ENCODE data around the gene B4GALT3.

B4GALT3 gene

DNA sequence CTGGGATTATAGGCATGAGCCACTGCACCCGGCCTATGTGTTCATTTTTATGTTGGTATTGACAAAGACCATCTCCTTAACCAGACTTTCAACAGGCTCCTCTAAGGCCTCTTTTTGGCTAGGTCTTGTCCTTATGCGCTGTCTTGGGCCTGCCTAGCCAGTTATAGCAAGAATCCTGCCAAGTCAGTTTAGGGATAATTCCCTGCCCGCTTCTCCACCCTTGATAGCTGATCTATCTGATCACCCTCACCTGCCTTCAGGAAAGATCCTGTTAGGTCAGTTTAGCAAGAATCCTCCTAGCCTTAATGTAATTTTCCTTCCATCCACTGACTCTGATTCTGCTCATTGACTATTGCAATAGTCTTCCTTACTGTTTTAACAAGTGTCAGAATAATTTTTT is 2.4 kb upstream of the B4GALT3 start:
- CTCF ChIA-PET = interaction anchor here (0.8 to 5.5 kb wide), 4 partner anchors 13 to 202 kb away, joined by 3 to 65 read pairs (median 8); partner anchors contain the start of gene PPOX
- POLR2A ChIA-PET = no interaction called here
- DNase-seq (ENCODE audit: extremely low spot score) = no peak
- TF ChIP-seq, protein P1, sequence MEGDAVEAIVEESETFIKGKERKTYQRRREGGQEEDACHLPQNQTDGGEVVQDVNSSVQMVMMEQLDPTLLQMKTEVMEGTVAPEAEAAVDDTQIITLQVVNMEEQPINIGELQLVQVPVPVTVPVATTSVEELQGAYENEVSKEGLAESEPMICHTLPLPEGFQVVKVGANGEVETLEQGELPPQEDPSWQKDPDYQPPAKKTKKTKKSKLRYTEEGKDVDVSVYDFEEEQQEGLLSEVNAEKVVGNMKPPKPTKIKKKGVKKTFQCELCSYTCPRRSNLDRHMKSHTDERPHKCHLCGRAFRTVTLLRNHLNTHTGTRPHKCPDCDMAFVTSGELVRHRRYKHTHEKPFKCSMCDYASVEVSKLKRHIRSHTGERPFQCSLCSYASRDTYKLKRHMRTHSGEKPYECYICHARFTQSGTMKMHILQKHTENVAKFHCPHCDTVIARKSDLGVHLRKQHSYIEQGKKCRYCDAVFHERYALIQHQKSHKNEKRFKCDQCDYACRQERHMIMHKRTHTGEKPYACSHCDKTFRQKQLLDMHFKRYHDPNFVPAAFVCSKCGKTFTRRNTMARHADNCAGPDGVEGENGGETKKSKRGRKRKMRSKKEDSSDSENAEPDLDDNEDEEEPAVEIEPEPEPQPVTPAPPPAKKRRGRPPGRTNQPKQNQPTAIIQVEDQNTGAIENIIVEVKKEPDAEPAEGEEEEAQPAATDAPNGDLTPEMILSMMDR (IDR thresholded peaks at IDR 0.05; ENCODE audit: control extremely low read depth, extremely low read depth, low read depth, missing control alignments) = no peak

DNA sequence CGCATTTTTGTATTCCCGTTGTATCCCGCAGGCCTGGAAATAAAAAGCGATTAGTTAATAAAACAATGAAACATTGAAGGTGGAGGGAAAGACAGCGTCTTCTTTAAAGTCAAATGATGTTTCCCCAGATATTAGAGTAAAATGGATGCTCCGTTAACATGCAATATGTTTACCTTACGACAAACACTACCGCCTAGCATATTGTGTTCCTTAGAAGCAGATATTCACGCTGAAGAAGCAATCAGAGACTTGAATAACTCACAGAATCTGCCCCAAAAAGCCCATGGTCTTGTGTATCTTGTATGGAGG is 583 bp upstream of the B4GALT3 start:
- TF ChIP-seq, protein P1 (IDR thresholded peaks at IDR 0.05; ENCODE audit: control extremely low read depth, extremely low read depth, low read depth, missing control alignments) = no peak
- POLR2A ChIA-PET = no interaction called here
- CTCF ChIA-PET = interaction anchor here (2.5 kb wide), 1 partner anchor 11 kb away, joined by 22 read pairs; the partner anchor contains the start of gene PPOX

DNA sequence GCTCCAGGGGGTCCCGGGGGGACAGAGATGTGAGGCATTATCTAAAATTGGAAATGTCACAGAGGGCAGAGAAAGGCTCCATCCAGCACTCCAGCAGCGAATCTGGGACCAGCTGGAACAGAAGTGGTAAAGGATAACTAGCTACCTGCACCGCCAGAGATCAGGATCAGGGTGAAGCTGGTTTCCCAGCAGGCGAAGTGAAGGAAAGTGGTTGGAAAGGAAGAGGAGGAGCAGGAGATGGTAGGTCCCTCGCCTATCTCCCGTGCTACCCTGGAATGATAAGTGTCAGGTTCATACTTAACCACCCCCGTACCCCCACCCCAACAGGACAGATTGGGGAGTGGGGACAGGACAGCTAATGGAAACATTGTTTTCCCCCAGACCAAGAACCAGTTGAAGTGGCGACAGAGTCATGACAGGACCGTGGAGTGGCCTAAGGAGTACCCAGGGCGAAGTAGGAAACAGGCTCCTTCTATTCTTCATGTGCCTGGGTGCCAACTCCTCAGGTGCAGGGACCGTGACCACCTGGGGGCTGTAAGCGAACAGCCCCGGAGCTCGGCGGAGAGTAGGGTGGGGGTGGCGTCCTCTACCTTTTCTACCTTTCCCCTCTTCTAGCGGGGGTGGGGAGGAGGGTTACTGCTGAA is 717 bp downstream of the B4GALT3 start:
- ChIA-PET CTCF (interaction anchor here (1.4 to 2.5 kb wide), 3 partner anchors 10 to 206 kb away, joined by 4 to 22 read pairs (median 7); partner anchors contain the start of gene PPOX), POLR2A (interaction anchor here (0.6 to 1.0 kb wide), 3 partner anchors 11 to 224 kb away, joined by 4 to 7 read pairs (median 4); partner anchors contain the start of gene PPOX)
- TF ChIP-seq, protein P1 (IDR thresholded peaks at IDR 0.05; ENCODE audit: control extremely low read depth, extremely low read depth, low read depth, missing control alignments) = no peak
- DNase-seq (ENCODE audit: extremely low spot score) = no peak

More for the DNA sequence above, 583 bp upstream of the B4GALT3 start:
- no peak for DNase-seq (ENCODE audit: extremely low spot score)

- POLR2A ChIA-PET = interaction anchor here (0.5 to 1.0 kb wide), 3 partner anchors 10 to 225 kb away, joined by 4 to 7 read pairs (median 4); partner anchors contain the start of gene PPOX
- CTCF ChIA-PET = interaction anchor here (1.4 to 2.5 kb wide), 3 partner anchors 9 to 206 kb away, joined by 4 to 22 read pairs (median 7); partner anchors contain the start of gene PPOX
- TF ChIP-seq, protein P1 (IDR thresholded peaks at IDR 0.05; ENCODE audit: control extremely low read depth, extremely low read depth, low read depth, missing control alignments) = no peak
- DNase-seq (ENCODE audit: extremely low spot score) = no peak
These were observed 1.4 kb downstream of the B4GALT3 start for GRCh38 chr1:161175771-161176453.

DNA sequence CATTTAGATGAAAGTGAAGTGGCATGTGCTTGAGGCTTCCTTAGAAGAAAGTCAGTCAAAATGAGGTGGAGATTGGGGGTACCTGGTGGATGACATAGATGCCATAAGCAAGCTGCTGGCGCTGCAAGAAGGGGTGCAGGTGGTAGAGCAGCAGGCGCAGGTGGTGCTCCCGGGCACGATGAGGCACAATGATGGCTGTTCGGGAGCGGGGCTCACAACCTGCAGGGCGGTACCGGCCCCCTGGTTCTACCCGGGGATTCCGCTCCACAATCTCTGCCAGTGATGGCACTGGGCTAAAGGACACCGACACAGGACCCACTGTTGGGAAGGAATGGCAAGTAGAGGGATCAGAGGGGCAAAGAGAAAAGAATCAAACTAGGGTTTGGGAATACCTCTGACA is 2.4 kb downstream of the B4GALT3 start:
- no peak for DNase-seq (ENCODE audit: extremely low spot score)
- TF ChIP-seq, protein P1 (IDR thresholded peaks at IDR 0.05; ENCODE audit: control extremely low read depth, extremely low read depth, low read depth, missing control alignments) = no peak
- ChIA-PET POLR2A (no interaction called here), CTCF (no interaction called here)

DNA sequence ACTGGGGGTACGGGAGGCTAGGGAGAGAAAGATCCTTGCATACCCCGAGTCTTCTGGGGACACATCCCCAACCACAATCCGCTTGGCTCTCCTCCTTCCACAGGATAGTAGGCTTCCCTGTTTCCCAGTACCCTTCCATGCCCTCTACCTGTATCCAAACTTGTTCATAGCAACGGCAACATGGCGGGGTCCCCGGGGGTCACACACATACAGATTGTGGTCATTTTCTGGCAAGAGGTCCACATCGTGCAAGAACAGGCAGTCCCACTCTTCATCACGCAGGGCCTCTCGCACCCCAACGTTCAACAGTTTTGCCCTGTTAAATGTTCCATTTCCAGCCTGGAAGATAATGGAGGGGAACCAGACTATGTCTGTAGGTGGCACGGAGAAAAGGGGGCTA is 3.6 kb downstream of the B4GALT3 start:
- DNase-seq (ENCODE audit: extremely low spot score) = no peak
- POLR2A ChIA-PET = no interaction called here
- CTCF ChIA-PET = no interaction called here
- TF ChIP-seq, protein P1 (IDR thresholded peaks at IDR 0.05; ENCODE audit: control extremely low read depth, extremely low read depth, low read depth, missing control alignments) = no peak

Data from GM10248 (cell line).